Tibial artery (tissue), 4 donors: ENCODE measurements around the gene PRDX2.

Experiments
- DNase-seq, 2 donors: peaks; one replicate each; pipeline ENCODE4 v3.0.0-alpha.2; 2019
- H3K27ac ChIP-seq, 2 donors: fragments of 200-600 bp; sonication (generic) in 1 of 2; 1 replicate in 1 of 2; 2 replicates in 1 of 2; pipeline ENCODE4 v1.5.1; 2018 to 2019; ENCODE audit warnings: mild to moderate bottlenecking in 1 of 2
- H3K27me3 ChIP-seq, 2 donors: fragments of 200-600 bp; sonication (generic) in 1 of 2; one replicate each; pipeline versions ENCODE4 v1.5.1 to v1.6.0; 2016 to 2019
- H3K36me3 ChIP-seq, 3 donors: fragments of 200-600 bp; sonication (generic) in 2 of 3; one replicate each; pipeline ENCODE4 v1.5.1; 2016 to 2019; ENCODE audit warnings: mild to moderate bottlenecking in 2 of 3
- H3K4me1 ChIP-seq, 4 donors: fragments of 200-600 bp; sonication (generic) in 2 of 4; 1 replicate in 3 of 4; 2 replicates in 1 of 4; pipeline ENCODE4 v1.5.1; 2016 to 2019
- H3K4me3 ChIP-seq, 2 donors: fragments of 200-600 bp; sonication (generic) in 1 of 2; 1 replicate in 1 of 2; 2 replicates in 1 of 2; pipeline ENCODE4 v1.5.1; 2018 to 2019; ENCODE audit warnings: mild to moderate bottlenecking in 2 of 2
- H3K9me3 ChIP-seq, 3 donors: fragments of 200-600 bp; sonication (generic) in 1 of 3; one replicate each; pipeline ENCODE4 v1.5.1; 2016 to 2019
- CTCF ChIP-seq, 2 experiments: fragments of 200-600 bp in 1 of 2; fragments of 450-650 bp in 1 of 2; IDR thresholded peaks; one replicate each; pipeline ENCODE4 v1.5.1; 2017 to 2019; ENCODE audit warnings: antibody characterized with exemption in 2 of 2, mild to moderate bottlenecking in 1 of 2, moderate library complexity in 1 of 2
- intact Hi-C: fragments of 100-400 bp; cut with DNase I; formaldehyde crosslinking; loops from one replicate; pipeline ENCODE4 v1.15.0; 2023; ENCODE audit warnings: low total_unique reads

PRDX2 gene

GRCh38 chr19:12792051-12792852 lies 9.3 kb downstream of the PRDX2 start:
- no peaks in the 10 kb centered on the region for H3K9me3 ChIP-seq
- H3K36me3 ChIP-seq, result peaks cover 0 to 13% (median 9%) of the 10 kb centered on the region in 3 donors
- H3K4me3 ChIP-seq, result peak overlapping the region; percentile 86 to 96
- H3K27ac ChIP-seq, result peak overlapping the region; percentile 98 to 99
- H3K27me3 ChIP-seq, result no peaks in the 10 kb centered on the region
- intact Hi-C loops, result loop anchor here (2.0 to 10.0 kb wide), 2 partner anchors 13 to 1053 kb away; no protein-coding TSS in a partner anchor
- TF ChIP-seq CTCF (IDR thresholded peaks at IDR 0.05), result no peak
- peak in 1 of 2 donors; percentile 82 for DNase-seq
- peaks cover 0 to 50% (median 41%) of the 10 kb centered on the region in 4 donors for H3K4me1 ChIP-seq

- H3K36me3 ChIP-seq, result peaks cover 0 to 13% (median 9%) of the 10 kb centered on the region in 3 donors
- peak within 1 kb of the TSS; percentile 98 to 99 for H3K27ac ChIP-seq
- H3K9me3 ChIP-seq, result no peaks in the 10 kb centered on the region
- no peaks in the 10 kb centered on the region for H3K27me3 ChIP-seq
- peak; percentile 95 to 99 for DNase-seq
- intact Hi-C loops, result loop anchor here (2.0 to 10.0 kb wide), 2 partner anchors 13 to 1053 kb away; no protein-coding TSS in a partner anchor
- H3K4me1 ChIP-seq, result peaks cover 0 to 58% (median 48%) of the 10 kb centered on the region in 4 donors
- peak within 1 kb of the TSS; percentile 86 to 96 for H3K4me3 ChIP-seq
- TF ChIP-seq CTCF (IDR thresholded peaks at IDR 0.05), result peak in 1 of 2 experiments; percentile 26
These were observed 10.1 kb downstream of the PRDX2 start, which contains the start of gene JUNB for GRCh38 chr19:12791345-12792050. JUNB (plus strand) TSS chr19:12791486; CDS start chr19:12791772, 286 bp downstream.

- TF ChIP-seq CTCF (IDR thresholded peaks at IDR 0.05), result no peak
- Histone ChIP-seq H3K27ac (peak overlapping the region; percentile 98 to 99), H3K4me3 (peak overlapping the region; percentile 86 to 96), H3K4me1 (peaks cover 0 to 58% (median 48%) of the 10 kb centered on the region in 4 donors), H3K36me3 (peaks cover 0 to 13% (median 9%) of the 10 kb centered on the region in 3 donors), H3K9me3 (no peaks in the 10 kb centered on the region), H3K27me3 (no peaks in the 10 kb centered on the region)
- DNase-seq, result no peak
- intact Hi-C loops, result loop anchor here (10.0 kb wide), 1 partner anchor 1054 kb away; no protein-coding TSS in a partner anchor
These were observed 10.8 kb downstream of the PRDX2 start for GRCh38 chr19:12790628-12791344.

GRCh38 chr19:12789904-12790619 lies 11.5 kb downstream of the PRDX2 start:
- no peaks in the 10 kb centered on the region for H3K9me3 ChIP-seq
- H3K27me3 ChIP-seq, result no peaks in the 10 kb centered on the region
- H3K27ac ChIP-seq, result peak overlapping the region; percentile 98 to 99
- H3K36me3 ChIP-seq, result peaks cover 0 to 13% (median 9%) of the 10 kb centered on the region in 3 donors
- H3K4me1 ChIP-seq, result peaks cover 0 to 62% (median 54%) of the 10 kb centered on the region in 4 donors
- peak overlapping the region; percentile 86 to 96 for H3K4me3 ChIP-seq
- peak; percentile 97 to 99 for DNase-seq
- no peak for TF ChIP-seq CTCF (IDR thresholded peaks at IDR 0.05)
- intact Hi-C loops, result loop anchor here (10.0 kb wide), 1 partner anchor 1055 kb away; no protein-coding TSS in a partner anchor
